Measurements from ENCODE around the gene MROH2A.

The MROH2A gene

GRCh38 chr2:233764264-233764663, 13.9 kb upstream of the MROH2A start:
- no peak for DNase-seq

GRCh38 chr2:233764761-233765160, 13.4 kb upstream of the MROH2A start:
- DNase-seq: no peak

- no peak for DNase-seq
Observed at GRCh38 chr2:233766416-233766815, 11.7 kb upstream of the MROH2A start.

DNA sequence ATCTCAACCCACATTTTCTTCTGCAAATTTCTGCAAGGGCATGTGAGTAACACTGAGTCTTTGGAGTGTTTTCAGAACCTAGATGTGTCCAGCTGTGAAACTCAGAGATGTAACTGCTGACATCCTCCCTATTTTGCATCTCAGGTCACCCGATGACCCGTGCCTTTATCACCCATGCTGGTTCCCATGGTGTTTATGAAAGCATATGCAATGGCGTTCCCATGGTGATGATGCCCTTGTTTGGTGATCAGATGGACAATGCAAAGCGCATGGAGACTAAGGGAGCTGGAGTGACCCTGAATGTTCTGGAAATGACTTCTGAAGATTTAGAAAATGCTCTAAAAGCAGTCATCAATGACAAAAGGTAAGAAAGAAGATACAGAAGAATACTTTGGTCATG, 10.1 kb upstream of the MROH2A start:
- DNase-seq: no peak

DNA sequence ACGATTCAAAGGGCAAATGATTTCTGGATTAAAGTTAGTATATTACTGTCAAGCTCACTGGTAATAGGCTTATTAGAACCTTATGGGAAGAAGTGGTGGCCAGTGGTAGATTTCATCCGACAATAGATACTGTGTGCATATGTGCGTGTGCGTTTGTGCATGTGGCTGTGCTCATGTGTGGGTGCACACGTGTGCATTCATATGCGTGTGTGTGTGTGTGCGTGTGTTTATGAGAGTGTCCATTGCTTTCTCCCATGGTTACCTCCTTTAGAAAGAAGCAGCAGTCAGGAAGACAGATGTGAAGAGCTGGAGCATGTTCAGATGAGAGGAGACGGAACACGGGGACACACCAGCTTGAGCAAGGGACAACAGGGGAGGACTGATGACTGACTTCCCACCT, 8.9 kb upstream of the MROH2A start:
- DNase-seq: no peak

GRCh38 chr2:233772153-233772552, 6.0 kb upstream of the MROH2A start:
- no peak for DNase-seq

DNA sequence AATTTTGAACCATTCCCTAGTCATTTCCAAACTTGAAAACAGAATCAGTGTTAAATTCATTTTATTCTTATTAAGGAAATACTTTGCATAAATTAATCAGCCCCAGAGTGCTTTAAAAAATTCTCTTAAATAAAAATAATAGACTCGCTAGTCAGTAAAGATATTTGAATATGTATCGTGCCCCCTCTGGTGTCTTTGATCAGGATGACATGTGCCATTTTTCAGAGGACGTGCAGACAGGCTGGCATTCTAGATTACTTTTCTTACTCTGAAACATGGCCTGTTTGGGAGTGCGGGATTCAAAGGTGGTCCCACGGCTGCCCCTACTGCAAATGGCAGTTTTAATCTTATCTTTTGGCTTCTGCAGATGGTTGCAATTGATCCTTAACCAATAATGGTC, 5.5 kb upstream of the MROH2A start:
- no peak for DNase-seq

GRCh38 chr2:233773854-233774253, 4.3 kb upstream of the MROH2A start:
- DNase-seq: no peak

- no peak for DNase-seq
Observed at GRCh38 chr2:233775414-233775813, 2.7 kb upstream of the MROH2A start.

DNA sequence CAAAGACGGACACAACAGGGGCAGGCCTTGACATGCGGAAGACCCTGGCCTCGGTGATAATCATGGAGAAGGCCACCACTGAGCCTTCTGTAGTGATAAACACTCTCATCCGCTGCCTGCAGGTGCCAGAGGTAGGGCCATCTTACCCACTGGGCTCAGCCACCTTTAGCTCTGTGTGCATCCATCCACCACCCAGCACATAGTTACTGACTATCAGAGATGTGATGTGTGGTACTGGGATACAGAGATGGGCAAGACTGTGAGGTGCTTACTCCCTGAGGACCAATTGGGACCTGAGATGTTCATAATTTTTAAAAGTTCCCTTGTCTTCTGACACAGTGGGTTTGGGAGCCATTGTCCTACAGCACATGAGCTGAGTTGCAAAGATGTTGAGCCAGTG, 1.6 kb downstream of the MROH2A start:
- no peak for DNase-seq

DNA sequence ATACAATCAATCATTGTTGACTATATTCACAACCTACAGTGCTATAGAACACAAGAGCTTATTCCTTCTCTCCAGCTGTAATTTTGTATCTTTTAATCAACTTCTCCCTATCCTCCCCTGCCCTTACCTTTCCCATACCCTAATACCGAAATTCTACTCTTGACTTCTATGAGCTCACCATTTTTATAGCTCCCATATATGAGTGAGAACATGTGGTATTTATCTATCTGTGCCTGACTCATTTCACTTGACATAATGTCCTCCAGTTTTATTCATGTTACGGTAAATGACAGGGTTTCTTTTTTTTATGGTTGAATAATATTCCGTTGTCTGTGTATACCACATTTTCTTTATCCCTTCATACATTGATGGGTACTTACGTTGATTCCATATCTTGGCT, 2.6 kb downstream of the MROH2A start:
- DNase-seq: no peak

DNA sequence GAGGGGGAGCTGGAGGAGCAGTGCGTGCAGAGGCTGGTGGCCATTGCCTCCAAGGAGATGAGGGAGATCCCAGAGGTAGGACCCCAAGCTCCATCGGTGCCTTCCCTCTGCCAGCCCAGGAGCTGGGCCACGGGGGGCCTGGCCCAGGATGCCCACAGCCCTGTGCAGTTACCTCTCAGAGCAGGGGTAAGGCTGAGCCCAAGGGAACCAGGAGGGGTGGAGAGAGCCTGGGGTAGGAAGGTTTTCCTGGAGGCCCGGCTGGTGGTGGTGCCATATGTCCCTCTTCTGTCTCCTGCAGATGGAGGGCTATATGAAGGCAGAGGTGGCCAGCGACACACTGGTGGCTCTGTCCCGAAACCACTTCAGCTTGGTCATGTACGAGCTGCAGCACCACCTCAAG, 11.4 kb downstream of the MROH2A start:
- no peak for DNase-seq

- no peak for DNase-seq
Observed at GRCh38 chr2:233791151-233791882, 13.2 kb downstream of the MROH2A start.

DNA sequence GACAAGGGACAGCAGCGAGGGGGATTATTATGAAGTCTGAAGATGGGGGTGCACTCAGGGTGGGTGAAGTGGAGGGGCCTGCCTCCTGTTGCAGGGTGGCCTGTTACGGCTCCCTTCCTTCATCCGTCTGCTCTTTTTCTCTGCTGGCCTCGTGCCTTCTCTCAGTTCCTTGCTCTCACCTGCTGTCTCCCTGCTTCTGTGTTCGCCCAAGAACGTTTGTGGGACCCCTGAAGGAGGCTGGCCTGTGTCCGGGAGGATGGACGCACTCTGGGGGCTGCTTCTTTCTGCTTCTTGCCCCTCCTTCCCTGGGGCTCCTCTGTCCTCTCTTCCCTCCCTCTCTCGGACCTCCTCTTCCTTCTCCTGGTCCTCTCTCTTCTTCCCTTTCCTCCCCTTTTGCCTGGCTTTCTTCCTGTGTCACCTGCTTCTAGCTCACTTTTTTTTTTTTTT, 13.8 kb downstream of the MROH2A start:
- DNase-seq: no peak

DNA sequence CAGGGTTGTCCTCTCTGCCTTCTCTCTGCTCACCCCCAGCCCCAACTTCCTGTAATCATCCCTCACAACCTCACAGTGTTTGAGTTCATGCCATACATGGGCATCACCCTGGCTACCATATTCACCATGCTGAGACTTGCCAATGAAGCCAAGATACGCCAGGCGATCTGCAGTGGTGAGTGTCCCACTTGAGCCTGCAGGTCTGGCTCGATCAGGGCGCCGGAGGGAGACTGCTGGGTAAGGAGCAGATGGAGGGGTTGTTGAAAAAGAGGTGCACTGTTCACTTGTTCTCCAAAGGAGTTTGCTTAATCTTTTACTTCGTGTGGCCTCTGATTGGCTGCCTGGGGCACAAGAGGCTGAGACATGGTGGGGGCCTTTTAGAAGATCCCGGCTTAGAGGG, 14.6 kb downstream of the MROH2A start:
- DNase-seq: no peak

DNA sequence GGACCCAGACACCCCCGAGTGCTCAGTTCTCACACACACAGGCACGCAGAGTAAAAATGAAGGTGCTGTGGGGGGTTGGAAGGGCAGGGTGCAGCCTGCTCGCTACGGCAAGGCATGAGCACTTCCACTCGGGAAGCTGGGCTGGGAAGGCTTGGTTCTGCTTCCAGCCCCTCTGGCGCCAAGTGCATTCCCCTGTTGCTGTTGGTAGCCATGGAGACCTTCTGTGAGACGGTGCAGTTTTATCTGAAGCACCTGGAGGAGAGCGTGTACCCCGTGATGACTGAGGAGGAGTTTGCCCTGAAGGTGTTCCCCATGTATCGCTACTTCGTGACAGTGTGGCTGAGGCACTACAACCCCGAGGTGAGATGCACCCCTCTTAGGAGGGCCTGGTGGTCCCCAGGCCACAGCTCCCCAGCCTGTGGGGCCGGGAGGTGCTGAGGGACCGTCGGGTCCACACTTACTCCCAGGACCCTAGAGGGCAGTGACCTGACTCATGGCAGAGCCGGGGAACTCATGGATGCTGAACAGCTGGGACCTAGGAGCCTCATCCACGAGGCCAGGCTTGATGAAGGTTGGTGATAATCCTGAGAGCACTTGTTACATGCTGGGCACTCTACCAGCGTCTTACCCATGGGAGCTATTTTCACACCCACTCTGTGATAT, 15.5 kb downstream of the MROH2A start:
- no peak for DNase-seq

DNA sequence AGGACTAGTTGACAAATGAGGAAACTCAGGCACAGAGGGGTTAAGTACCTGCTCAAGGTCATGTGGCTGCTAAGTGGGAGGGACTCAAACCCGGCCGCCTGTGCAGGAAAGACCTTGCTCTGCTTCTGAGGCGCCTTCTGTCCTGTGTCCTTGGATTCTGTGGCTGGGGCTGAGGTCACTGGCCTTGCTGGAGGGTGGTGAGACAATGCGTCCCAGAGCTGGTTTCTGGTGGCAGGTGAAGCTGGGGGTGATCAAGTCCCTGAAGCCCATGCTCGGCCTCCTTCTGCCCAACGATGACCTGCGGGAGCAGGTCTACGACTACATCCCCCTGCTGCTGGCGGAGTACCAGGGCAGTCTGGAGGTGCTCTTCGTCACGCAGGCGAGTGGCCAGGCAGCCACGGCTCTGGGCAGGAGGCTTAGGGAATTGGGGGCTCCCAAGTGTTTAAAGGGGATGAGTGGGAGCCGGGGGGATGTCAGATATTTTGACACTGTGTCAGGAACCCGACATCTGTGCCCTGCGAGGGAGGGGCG, 16.1 kb downstream of the MROH2A start:
- DNase-seq: no peak

DNA sequence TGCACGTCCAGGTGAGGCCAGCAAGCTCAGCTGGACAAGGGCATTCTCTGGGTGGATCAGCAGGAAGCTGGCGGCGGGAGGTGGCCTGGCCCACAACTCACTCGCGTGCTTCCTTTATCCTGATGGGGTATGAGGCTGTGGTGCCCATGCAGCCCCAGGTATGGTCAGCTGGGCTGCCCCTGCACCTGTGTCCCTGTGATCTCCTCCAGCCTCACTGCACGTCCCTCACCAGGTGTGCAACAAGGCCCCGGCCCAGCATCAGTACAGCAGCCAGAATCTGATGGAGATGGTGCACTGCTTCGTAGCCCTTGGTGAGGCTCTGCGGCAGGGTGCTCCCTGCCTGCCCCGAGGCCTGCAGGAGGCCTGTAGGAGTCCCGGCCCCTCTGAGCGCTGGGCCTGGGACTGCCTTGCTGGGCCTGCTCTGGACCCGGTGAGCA, 17.6 kb downstream of the MROH2A start:
- no peak for DNase-seq

GRCh38 chr2:233796254-233796653, 18.1 kb downstream of the MROH2A start:
- no peak for DNase-seq

DNA sequence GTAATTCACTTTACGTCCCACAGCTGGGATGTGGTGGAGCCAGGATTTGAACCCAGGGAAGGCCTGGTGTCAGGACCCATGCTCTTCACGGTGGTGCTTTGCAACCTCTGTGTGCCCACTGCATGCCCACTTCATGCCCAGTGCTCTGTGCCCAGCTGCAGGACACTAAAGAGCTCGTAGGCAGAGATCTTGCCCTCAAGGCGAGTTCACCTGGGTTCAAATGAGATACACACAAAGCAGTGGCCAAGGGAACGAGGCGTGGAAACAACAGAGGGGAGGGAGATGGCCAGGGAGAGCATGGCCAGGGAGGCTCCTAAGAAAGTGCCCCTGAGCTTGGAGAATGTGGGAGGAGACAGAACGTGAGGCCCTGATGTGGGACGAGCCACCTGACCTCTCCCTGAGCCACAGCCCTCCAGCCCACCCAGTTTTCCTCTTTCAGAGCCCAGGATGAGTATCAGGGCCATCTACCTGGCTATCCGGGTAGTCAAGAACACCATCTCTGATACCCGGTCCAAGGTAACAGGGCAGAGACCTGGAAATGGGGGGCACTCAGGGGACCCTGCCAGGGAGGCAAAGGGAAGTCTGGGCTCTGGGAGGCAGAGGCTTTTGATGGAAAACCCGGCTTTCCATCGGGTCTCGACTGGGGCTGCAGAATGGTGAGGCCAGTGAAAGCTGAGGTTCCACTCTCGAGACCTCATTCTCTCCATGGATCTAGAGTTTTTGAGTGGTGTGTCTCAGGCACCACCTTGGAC, 20.4 kb downstream of the MROH2A start:
- DNase-seq: no peak

GRCh38 chr2:233799087-233799665, 21.0 kb downstream of the MROH2A start:
- no peak for DNase-seq

GRCh38 chr2:233799716-233800115, 21.6 kb downstream of the MROH2A start:
- no peak for DNase-seq

DNA sequence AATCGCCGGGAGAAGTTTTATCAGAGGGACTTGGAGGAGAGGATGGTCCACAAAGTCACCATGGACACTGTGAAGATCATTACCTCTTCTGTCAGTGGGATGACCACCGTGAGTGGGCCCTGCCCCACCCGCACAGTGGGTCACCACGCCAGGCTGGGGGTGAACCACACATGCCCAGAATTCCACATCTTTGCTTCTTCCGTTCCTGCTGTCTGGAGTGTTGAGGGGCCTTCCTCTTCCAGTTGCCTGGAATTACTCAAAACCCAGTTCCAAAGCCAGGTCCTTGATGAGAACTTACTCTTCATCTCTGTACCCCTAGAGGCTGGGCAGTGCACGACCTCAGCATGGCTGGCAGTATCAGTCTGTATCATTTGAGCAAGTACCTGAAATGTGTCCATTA, 22.1 kb downstream of the MROH2A start:
- no peak for DNase-seq

Measured in NCI-H446 (cell line).